Activated T-cell treated with anti-CD3 and anti-CD28 coated beads for 4 hours (primary cell): ENCODE results near the gene CD163L1.

Experiments used
- DNase-seq: peaks from one replicate; pipeline ENCODE4 v3.0.0-alpha.2; 2020

Gene CD163L1

DNA sequence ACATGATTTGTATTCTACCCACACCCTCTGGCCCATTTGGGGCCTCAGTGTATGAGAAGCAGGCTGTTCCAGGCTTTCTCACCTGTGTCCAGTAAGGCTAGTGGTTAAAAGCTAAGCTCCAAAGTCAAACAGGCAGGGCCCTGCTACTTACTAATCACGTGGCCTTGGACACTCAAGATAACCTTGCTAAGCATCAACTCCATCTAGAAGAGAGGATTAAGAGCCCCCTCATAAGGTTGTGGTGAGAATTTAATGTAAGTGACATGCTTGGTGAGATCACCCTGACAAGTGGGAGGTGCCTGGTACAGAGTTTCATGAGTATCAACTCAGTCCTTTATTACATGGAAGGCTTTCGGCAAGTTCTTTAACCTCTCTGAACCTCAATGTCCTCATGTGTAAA is 122.3 kb downstream of the CD163L1 start:
- DNase-seq, result no peak

DNA sequence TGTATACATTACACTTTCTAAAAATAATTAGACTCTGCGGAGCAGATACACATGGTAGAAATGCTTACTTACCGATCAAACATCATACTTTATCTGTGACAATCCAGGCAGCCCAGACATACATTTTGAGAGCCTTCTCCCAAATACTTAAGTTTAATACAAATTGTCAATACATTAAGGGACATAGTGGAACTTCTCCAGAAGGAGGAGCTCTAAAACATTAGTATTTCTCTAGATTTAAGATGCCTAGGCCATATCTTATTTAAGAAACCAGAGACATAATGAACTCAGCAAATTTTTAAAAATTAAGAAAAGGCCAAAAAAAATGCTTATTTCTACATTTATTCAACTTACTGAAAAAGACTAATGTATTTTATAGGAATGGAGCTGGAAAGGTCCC is 124.0 kb downstream of the CD163L1 start:
- DNase-seq, result no peak

DNA sequence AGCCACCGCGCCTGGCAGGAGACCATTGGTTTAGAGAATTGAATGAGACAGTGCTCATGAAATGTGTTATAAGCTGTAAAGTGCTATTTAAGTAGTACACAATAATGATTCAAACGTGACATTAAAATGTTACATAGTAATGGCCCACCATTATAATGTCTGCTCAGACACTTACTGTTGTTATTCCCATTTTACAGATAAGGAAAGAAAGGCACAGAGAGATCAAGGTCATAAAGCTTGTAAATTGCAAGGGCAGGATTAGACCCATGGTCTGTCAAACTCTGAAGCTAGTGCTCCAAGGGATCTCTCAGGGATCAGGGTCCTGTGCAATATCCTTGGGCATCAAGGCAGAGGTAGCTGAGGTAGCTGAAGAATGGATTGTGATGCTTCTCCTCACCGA is 133.9 kb downstream of the CD163L1 start:
- no peak for DNase-seq
